A549 treated with CpdA at 1 μM for 4 hours (cell line): ENCODE measurements around the gene TFDP1. TPM values are rescaled to one million over a fixed set of nuclear protein-coding genes. Genes with fewer than 3 reads are reported as not detected.

ENCODE experiments used
- total RNA-seq: library from RNA; stranded (reverse); fragments of 200-300 nt; extraction: Qiagen RNA extraction; gene quantifications from 5 replicates; pipeline ENCODE4 v1.2.3, GENCODE V29; 2022; ENCODE audit warnings: low read depth

The TFDP1 gene, protein sequence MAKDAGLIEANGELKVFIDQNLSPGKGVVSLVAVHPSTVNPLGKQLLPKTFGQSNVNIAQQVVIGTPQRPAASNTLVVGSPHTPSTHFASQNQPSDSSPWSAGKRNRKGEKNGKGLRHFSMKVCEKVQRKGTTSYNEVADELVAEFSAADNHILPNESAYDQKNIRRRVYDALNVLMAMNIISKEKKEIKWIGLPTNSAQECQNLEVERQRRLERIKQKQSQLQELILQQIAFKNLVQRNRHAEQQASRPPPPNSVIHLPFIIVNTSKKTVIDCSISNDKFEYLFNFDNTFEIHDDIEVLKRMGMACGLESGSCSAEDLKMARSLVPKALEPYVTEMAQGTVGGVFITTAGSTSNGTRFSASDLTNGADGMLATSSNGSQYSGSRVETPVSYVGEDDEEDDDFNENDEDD
- total RNA-seq, result 90.3 to 108 TPM (median 104 TPM) in 5 replicates

DNA sequence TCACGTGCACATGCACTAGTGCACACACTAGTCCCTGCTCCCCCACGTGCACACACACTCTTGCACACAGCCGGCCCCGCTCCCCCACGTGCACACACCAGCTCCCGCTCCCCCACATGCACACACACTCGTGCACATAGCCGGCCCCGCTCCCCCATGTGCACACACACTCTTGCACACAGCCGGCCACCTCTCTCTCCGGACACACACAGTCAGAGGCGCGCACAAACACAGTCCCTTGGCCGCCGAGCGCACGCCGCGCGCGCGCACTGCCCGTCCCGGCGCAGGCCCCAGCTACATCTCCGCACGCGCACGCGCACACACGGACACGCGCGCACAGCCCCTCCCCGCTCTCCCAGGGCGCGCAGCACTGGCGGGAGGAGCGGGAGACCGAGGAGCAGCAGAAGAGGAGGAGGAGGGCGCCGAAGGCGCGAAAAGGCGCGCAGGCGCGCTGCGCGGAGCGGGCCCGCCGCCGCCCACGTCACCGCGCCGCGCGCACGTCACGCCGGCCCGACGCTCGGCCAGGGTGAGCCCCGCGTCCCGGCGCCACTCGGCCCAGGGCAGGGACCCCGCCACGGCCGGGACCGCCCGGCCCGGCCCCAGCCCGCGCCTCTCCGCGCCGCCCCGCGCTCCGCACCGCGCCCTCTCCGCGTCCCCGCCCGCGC, at the start of gene TFDP1:
TSS of gene TFDP1 (plus strand) at position 549 of the 665 bp plus-strand sequence. CDS start 1,085 bp downstream, outside the sequence.

DNA sequence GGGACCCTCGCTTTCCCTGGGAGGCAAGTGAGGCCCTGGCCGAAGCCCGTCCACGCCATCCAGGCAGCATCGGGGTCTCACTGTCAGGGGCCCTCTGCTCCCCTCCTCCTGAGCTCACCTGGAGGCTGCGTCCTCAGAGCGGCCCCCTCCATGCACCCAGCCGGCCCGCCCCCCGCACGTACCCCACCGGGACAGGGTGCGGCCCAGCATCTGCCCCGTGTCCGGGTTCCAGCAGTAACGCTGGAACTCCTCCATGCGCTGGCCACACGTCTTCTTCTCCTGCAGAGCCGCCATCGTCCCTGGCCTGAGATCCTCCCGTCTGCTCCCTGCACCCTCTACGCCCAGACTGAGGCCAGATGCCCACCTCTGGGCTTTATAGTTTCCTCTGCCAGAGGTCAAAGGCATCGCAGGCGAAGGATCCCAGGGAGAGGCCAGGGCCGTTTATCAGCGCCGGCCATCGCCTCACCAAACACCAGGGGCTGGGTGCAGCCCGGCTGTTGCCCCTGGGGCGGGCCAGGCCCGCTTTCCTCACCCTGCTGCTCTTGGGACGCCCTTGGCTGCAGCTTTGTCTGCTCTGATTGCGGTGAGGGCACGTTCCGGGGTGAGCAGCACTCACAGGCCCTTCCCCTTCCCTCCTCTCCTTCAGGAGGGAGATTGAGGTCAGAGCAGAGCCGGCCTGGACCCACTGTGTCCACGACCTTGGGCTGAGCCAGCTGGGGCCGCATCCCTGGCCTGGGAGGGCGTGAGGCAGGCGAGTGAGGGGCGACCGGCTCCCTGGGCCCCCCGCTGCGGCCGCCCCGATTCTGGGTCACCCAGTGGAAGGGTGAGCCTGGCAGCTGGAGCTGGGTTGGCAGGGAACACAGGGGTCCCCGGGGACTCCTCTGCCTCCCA, 73.5 kb downstream of the TFDP1 start, which contains the start of gene ATP4B:
TSS of gene ATP4B (minus strand) at position 348 of the 891 bp plus-strand sequence. CDS start at position 294, 54 bp downstream.

DNA sequence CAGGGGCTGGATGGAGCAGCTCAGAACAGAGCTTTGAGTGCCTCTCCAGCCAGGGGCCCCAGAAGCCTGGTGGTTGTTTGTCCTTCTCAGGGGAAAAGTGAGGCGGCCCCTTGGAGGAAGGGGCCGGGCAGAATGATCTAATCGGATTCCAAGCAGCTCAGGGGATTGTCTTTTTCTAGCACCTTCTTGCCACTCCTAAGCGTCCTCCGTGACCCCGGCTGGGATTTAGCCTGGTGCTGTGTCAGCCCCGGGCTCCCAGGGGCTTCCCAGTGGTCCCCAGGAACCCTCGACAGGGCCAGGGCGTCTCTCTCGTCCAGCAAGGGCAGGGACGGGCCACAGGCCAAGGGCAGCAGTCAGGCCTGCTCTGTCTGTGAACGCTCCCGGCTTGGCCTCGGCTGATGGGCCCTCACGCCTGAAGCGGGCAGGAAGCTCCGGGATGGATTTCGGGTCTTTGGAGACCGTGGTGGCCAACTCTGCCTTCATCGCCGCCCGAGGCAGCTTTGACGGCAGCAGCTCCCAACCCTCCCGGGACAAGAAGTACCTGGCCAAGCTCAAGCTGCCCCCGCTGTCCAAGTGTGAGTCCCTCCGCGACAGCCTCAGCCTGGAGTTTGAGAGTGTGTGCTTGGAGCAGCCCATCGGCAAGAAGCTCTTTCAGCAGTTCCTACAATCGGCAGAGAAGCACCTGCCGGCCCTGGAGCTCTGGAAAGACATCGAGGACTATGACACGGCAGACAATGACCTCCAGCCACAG, 82.6 kb downstream of the TFDP1 start, which contains the start of gene GRK1:
TSS of gene GRK1 (plus strand) at position 269 of the 751 bp plus-strand sequence. CDS start at position 437, 168 bp downstream.

Other genes starting within 250 kb of the TFDP1 start
- gene GRTP1, start 220.6 kb upstream of the TFDP1 start, total RNA-seq, result 1.2 to 1.7 TPM (median 1.4 TPM) in 5 replicates
- gene ADPRHL1, start 131.3 kb upstream of the TFDP1 start, total RNA-seq, result 11.1 to 13.5 TPM (median 11.7 TPM) in 5 replicates
- gene DCUN1D2, start 94.0 kb upstream of the TFDP1 start, total RNA-seq, result 8.7 to 12.1 TPM (median 9.3 TPM) in 5 replicates
- gene ATP4B, start 73.4 kb downstream of the TFDP1 start, total RNA-seq, result not detected in 5 replicates
- 0.01 TPM in 1 of 5 replicates, not detected in the others for gene GRK1, start 82.5 kb downstream of the TFDP1 start, total RNA-seq
- gene TMEM255B, start 174.5 kb downstream of the TFDP1 start, total RNA-seq, result 0.61 to 0.91 TPM (median 0.67 TPM) in 5 replicates